Thoracic aorta (tissue), 2 donors: Measurements from ENCODE around the gene CTDSPL. TPM values are rescaled to one million over a fixed set of nuclear protein-coding genes. Genes with fewer than 3 reads are reported as not detected.

Source experiments
- ATAC-seq: fragments of 150-250 bp; one replicate; pipeline ENCODE4 v1.8.0; 2017; ENCODE audit warnings: low read depth; ENCODE audit not compliant: insufficient number of reproducible peaks, low FRiP score
- DNase-seq: peaks from one replicate; pipeline ENCODE4 v3.0.0-alpha.2; 2020; ENCODE audit warnings: low spot score
- H3K27ac ChIP-seq, 2 donors: fragments of 200-600 bp; sonication (generic); 1 replicate in 1 of 2; 2 replicates in 1 of 2; pipeline ENCODE4 v1.5.1; 2016; ENCODE audit warnings: mild to moderate bottlenecking in 2 of 2, moderate library complexity in 2 of 2
- H3K27me3 ChIP-seq: fragments of 200-600 bp; sonication (generic); replicated peaks from 2 replicates; pipeline ENCODE4 v1.6.0; 2016; ENCODE audit warnings: mild to moderate bottlenecking; ENCODE audit not compliant: insufficient read depth
- H3K36me3 ChIP-seq: fragments of 200-600 bp; sonication (generic); one replicate; pipeline ENCODE4 v1.5.1; 2016
- H3K4me1 ChIP-seq, 2 donors: fragments of 200-600 bp; sonication (generic); 1 replicate in 1 of 2; 2 replicates in 1 of 2; pipeline versions ENCODE4 v1.5.1 to v1.6.0; 2016; ENCODE audit warnings: low read depth in 2 of 2, mild to moderate bottlenecking in 1 of 2; ENCODE audit not compliant: control insufficient read depth in 1 of 2
- H3K4me3 ChIP-seq: fragments of 200-600 bp; sonication (generic); 2 replicates; pipeline ENCODE4 v1.5.1; 2016; ENCODE audit warnings: mild to moderate bottlenecking
- H3K9me3 ChIP-seq: fragments of 200-600 bp; sonication (generic); 2 replicates; pipeline ENCODE4 v1.5.1; 2016
- total RNA-seq, 2 donors: library from RNA; depleted of rRNA; stranded (reverse); fragments of >200 nt; gene quantifications; one replicate each; pipeline versions ENCODE4 v1.1.0 to v1.2.3, GENCODE V29; 2016
- TF ChIP-seq, protein P1 (sequence below): fragments of 200-600 bp; sonication (generic); IDR thresholded peaks from one replicate; pipeline ENCODE4 v1.5.1; 2019; ENCODE audit warnings: antibody characterized with exemption

Gene CTDSPL
- total RNA-seq, 2 donors from 2014 or later, result 55.0 to 59.6 TPM

DNA sequence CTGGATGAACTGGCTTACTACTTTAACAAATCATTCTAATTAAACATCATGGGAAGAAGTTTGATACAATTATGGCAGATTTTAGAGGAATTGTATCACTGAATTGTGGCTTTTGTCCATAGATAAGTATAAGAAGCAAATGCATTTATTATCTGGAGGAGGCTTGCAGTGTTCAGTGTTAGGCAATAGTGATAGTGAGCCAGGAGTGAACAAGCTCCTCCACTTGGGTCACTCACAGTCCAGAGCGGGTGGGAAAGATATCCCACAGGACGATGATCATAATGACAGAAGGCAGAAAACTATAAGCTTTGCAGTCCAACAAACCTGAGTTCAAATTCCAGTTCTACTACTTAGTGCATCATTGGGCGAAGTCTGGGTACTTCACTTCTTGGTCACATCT, 64.9 kb downstream of the CTDSPL start:
- no peaks in the 10 kb centered on the region for H3K27me3 ChIP-seq
- no peak for ATAC-seq
- H3K36me3 ChIP-seq, result no peaks in the 10 kb centered on the region
- peak overlapping the region; percentile 76 to 83 for H3K27ac ChIP-seq
- DNase-seq, result no peak
- H3K4me3 ChIP-seq, result no peak overlapping the region
- H3K4me1 ChIP-seq, result peaks cover 43 to 76% of the 10 kb centered on the region in 2 donors
- no peaks in the 10 kb centered on the region for H3K9me3 ChIP-seq
- TF ChIP-seq, protein P1, sequence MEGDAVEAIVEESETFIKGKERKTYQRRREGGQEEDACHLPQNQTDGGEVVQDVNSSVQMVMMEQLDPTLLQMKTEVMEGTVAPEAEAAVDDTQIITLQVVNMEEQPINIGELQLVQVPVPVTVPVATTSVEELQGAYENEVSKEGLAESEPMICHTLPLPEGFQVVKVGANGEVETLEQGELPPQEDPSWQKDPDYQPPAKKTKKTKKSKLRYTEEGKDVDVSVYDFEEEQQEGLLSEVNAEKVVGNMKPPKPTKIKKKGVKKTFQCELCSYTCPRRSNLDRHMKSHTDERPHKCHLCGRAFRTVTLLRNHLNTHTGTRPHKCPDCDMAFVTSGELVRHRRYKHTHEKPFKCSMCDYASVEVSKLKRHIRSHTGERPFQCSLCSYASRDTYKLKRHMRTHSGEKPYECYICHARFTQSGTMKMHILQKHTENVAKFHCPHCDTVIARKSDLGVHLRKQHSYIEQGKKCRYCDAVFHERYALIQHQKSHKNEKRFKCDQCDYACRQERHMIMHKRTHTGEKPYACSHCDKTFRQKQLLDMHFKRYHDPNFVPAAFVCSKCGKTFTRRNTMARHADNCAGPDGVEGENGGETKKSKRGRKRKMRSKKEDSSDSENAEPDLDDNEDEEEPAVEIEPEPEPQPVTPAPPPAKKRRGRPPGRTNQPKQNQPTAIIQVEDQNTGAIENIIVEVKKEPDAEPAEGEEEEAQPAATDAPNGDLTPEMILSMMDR, result no peak

DNA sequence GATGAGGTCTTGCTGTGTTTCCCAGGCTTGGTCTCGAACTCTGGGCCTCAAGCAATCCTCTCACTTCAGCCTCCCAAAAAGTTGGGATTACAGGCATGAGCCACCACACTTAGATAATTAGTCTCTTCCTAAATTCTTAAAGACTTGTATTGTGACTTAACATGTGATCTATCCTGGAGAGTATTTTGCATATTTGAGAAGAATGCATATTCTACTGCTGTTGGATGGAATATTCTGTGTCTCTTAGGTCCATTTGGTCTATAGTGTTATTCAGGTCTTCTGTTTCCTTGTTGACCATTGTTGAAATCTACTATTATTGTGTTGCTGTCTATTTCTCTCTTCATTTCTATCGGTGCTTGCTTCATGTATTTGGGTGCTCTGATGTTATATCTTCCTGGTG, 68.8 kb downstream of the CTDSPL start:
- no peak overlapping the region for H3K4me3 ChIP-seq
- DNase-seq (no peak), ATAC-seq (no peak)
- H3K36me3 ChIP-seq, result no peaks in the 10 kb centered on the region
- TF ChIP-seq, protein P1, result no peak
- peaks cover 19 to 60% of the 10 kb centered on the region in 2 donors for H3K4me1 ChIP-seq
- H3K9me3 ChIP-seq, result no peaks in the 10 kb centered on the region
- no peak overlapping the region for H3K27ac ChIP-seq
- H3K27me3 ChIP-seq, result no peaks in the 10 kb centered on the region

DNA sequence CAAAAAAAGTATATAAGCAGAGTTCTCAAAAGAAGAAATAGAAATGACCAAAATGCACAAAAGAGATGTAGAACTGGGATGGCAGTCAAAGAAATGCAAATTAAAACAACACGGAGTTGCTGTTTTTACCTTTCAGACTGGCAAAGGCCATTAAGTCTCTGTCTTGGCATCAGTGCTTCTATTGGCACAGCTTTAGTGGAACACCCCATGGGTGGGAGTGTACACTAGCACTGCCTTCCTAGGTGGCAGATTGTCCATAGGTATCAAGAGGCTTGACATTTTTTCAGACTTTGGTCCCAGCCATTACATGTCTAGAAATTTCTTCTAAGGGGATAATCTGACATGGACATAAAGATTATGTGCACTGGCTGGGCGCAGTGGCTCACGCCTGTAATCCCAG, 70.8 kb downstream of the CTDSPL start:
- Histone ChIP-seq H3K4me1 (peaks cover 15 to 61% of the 10 kb centered on the region in 2 donors), H3K27ac (peak overlapping the region in 1 of 2 donors; percentile 7), H3K36me3 (no peaks in the 10 kb centered on the region), H3K9me3 (no peaks in the 10 kb centered on the region), H3K27me3 (no peaks in the 10 kb centered on the region), H3K4me3 (no peak overlapping the region)
- TF ChIP-seq, protein P1, result no peak
- no peak for DNase-seq
- no peak for ATAC-seq

DNA sequence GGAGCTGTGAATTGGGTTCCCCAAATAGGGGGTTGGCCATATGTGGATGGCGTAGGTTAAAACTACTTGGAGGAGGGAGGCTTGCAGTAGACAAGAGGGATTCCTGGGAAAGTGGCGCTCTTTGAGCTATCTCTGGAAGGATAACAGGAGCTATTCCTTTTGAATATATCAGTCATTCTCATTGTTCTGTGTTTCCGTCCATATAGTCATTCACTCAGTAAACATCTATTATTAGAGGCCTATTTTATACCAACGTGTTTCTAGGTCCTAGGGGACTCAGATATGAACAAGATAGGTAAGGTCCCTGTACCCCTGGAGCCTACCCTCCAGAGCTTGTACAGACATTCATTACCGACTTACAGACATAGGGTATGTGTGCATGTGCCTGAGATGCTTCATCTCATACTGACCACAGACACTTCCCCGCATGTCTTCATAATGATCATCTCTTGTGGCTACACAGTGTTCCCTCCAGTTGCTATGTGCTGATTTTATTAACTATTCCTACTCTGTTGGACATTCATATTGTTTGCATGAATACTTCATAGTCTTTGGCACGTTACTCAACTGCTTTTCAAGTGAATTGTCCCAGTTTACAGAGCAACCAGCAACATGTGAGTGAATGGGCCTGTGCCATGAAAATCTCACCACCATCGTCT, 73.1 kb downstream of the CTDSPL start:
- no peak for DNase-seq
- TF ChIP-seq, protein P1, result no peak
- ATAC-seq, result no peak
- Histone ChIP-seq H3K27ac (no peak overlapping the region), H3K9me3 (no peaks in the 10 kb centered on the region), H3K36me3 (no peaks in the 10 kb centered on the region), H3K27me3 (no peaks in the 10 kb centered on the region), H3K4me1 (peaks cover 26 to 73% of the 10 kb centered on the region in 2 donors), H3K4me3 (no peak overlapping the region)

DNA sequence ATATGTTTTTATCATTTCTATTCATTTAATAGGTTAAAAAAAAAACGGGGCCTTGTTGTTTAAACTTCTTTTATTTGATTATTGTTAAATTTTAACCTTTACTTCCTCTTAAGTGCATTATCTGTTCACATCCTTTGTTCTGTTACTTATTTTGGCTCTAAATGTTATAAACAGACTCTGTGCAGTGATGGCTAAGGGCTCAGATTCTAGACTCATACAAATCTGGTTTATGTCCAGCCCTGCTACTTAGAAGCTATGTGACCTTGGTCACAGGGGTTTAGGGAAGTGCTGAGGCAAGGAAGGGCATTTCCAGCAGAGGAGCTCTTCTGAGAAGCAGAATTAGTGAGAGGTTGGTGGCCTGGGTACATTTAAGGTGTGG, 73.6 kb downstream of the CTDSPL start:
- ATAC-seq (no peak), DNase-seq (no peak)
- Histone ChIP-seq H3K36me3 (no peaks in the 10 kb centered on the region), H3K27ac (peak overlapping the region in 1 of 2 donors; percentile 52), H3K4me1 (peaks cover 26 to 77% of the 10 kb centered on the region in 2 donors), H3K9me3 (no peaks in the 10 kb centered on the region), H3K27me3 (no peaks in the 10 kb centered on the region), H3K4me3 (no peak overlapping the region)
- TF ChIP-seq, protein P1, result no peak
